COLO668 (cell line): ENCODE results near the gene ANTXR2.
A peak's percentile ranks its signal among the peaks of the same experiment; 100 is the strongest.

ENCODE experiments used
- DNase-seq: peaks from one replicate; lab custom pipeline; 2025; ENCODE audit not compliant: unreplicated experiment; lab: John Stamatoyannopoulos, UW

Gene ANTXR2

DNA sequence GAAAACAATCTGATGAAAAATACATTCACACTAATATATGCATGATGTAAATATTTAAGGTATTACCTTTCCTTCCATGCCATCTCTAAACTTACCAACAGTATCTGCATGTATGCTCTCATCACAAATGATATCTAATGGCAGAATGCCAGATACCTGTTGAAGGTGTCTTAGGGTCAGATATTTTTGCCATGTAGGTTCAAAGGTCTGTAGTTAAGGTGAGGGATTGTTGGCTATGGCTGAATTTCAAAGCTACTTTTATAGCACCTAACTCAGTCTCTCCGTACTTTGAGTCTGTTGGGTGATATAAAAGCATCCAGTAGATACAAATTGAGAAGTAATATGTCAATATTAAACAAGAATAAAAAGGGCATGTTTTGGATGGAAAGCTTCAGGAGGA, 19.8 kb upstream of the ANTXR2 start:
- no peak for DNase-seq

DNA sequence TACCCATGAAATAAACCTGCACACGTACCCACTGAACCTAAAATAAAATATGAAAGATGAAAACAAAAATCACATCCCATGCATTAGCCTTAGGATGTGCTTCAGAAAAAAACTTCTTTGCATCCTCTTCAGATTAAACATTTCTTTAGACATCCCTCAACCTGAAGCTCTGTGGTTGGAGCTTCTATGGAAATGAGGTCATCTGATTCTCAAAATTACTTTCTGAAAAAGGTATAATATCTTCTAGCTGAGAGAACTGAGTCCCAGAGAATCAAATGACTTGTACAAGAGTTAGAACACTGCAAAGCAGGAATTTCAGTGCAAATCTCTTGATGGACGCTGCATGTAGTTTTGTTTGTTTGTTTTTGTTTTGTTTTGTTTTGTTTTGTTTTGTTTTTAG, 19.1 kb upstream of the ANTXR2 start:
- no peak for DNase-seq

DNA sequence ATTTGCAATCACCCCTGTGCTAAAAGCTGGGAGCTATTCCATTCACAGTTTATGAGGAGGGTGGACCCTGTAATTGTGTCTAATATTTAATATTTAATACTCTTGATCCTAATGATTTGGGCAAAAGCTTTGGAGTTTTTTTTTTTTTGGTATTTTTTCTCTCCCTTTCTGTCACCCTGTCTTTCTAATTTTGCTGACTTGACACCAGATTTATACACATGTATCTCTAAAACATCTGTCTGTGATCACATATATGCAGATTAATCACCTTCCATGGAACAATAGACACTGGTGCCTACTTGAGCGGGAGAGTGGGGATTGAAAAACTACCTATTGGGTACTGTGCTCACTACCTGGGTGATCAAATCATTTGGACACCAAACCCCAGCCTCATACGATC, 18.7 kb upstream of the ANTXR2 start:
- DNase-seq = no peak

DNA sequence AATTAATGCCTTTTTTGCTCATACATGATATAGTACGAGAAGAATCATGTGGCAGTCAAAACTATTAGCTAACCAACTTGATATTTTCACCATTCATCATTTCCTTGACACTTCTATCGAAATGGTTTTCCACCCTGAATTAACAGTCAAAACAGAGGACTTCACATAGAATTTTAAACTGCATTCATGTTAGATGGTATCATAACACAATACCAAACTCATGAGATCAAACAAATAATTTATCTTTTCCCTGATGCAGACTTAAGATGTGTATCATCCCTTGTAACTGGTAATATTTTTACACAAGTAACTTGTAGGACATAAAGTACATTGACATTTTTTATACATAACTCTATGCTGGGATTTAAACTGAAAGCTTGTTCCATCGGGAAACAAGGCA, 18.2 kb upstream of the ANTXR2 start:
- DNase-seq = no peak

DNA sequence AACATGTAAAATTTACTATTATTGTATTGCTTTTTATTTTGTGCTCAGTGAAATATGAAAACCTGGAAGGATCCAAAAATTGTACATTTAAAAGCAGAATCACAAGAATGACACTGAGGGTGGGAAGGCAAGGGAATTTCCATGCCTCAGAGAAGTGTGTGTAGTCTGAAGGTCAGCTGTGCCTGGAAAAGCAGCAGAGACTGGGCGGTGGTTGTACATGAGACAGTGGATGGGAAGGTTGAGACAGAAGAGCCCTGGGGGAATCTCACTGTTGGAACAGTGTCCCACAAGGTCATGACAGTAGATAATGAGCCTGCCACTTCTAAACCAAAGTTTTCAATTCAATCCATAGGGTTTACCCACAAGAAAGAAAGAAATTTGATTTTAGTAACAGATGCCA, 17.1 kb upstream of the ANTXR2 start:
- DNase-seq = no peak

DNA sequence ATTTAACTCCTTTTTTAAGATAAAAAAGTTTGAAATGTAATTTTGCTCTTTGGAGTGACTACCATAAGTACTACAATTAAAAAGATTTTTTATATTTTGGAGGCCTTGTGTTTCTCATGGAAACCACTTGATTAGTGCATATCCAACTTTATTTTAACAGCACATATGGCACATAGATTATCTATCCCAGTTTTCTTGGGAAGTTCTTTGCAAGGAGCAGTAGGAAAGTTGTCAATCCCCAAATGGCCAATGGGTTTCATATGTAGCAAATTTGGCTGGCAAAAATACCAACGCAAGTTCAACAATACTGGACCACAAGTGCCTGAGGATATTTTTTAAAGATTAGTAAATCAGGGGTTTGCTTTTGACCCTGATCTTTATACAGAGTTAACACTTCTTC, 15.4 kb upstream of the ANTXR2 start:
- no peak for DNase-seq

DNA sequence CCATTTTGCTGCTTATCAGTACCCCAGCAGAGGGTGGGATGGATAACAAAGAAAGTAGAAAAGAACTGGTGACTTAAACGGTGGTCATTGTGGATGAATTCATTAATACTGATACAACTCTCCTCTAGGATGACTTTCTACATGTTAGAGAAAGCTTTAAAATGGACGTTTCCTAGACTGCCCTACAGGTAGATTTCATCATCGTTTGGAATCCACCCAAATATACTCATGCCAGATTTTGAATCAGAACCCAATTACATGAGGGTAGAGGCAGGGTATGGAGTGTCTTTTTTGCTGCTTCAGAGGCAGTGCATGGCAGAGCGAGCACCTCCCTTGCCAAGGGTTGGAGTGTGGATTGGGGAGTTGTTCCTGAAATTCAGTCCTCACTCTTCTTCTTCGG, 13.3 kb upstream of the ANTXR2 start:
- no peak for DNase-seq

DNA sequence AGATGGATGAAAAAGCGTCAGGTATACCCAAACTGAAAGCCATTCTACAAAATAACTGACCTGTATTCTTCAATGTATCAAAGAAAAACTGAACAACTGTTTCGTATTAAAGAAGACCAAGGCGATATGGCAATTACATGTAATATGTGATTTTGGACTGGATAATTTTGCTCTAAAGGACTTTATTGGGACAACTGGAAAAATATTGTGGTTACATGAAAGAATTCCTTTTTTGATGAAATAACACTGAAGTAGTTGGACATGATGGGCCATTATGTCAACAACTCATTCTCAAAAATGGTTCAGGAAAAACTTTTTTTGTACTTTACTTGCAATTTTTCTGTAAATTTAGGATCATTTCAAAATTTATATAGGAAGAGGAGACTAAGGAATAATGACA, 12.1 kb upstream of the ANTXR2 start:
- no peak for DNase-seq

DNA sequence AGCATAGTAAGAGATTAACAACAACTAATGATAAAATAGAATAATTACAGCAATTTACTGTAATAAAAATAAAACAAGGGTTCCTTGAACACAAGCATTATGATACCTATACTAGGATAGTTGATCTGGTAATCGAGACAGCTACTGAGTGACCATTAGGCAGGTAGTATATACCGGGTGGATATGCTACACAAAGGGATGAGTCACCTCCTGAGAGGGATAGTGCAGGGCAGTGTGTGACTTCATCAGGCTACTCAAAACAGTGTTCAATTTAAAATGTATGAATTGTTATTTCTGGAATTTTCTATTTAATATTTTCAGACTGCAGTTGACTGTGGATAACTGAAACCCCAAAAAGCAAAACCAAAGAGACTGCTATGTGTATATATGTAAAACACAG, 9.7 kb upstream of the ANTXR2 start:
- DNase-seq = no peak

DNA sequence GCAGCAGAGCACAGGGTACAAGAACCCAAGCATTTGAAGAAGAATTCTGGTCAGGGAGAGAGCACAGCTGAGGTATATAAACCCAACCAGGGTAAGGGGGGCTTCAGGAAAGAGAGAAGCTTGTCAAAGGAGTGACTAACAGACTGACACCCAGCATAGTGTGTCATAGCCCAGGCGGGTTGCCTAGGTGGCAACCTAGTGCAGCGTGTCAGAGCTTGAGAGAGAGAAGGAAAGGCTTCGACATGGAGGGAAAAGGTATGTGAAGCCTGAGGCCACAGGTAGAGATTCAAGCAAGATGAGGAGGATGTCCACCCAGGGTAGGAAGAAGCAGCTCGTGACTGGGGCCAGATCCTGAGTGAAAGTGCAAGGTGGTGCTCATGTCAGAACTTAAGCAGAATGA, 8.5 kb upstream of the ANTXR2 start:
- DNase-seq = no peak

DNA sequence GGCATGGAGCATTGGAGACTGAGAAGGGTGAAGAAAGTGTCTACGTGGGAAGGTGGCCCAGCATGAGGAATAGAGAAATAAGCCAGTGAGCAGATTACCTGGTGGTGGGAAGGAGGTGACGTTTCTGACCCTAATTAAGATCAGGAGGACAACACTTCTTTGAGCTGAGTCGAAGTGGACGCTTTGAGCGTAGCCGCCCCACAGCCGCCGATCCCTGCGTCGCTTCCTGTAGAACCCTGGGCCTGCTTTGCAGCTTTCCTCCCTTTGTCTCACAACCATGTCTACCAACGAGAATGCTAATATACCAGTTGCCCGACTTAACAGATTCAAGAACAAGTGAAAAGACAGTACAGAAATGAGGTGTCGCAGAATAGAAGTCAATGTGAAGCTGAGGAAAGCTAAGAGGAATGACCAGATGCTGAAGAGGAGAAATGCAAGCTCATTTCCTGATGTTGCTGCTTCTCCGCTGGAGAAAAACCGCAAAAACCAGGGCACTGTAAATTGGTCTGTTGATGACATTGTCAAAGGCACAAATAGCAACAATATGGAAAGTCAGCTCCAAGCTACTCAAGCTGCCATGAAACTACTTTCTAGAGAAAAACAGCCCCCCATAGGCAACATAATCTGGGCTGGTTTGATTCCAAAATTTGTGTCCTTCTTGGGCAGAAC, 6.4 kb upstream of the ANTXR2 start:
- DNase-seq = no peak

DNA sequence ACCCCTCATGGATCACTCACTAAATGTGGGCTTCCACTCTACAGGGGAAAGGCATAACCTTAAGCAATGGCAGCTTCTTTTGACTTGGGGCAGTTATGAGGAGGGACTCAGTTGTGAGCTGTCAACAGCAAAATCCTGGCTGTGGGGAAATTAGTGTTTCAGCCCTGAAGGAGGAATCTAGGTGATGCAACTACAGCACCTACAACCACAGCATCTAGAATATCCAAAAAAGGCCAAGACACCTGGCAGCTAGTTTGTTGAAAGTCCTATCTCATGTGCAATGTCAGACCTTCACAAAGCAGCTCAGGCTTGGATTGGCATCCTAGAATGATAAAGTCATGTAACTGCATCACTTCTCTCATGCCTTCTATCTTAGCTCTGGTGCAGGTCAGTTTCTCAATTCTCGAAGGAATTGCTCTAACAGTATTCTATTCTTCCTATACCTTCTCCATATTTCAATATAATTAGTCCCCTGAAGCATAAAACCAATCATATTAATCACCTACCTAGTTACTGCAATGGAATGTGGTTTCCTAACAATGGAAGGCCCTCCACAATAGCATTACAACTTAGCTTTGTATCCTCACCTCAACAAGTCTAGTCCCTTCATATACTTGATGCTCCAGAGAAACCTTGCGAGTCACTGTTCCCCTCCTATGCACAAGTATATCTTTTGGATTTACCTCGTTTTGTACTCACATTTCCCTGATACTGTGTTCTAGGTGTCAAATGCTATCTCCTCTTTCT, 5.5 kb upstream of the ANTXR2 start:
- DNase-seq = no peak

DNA sequence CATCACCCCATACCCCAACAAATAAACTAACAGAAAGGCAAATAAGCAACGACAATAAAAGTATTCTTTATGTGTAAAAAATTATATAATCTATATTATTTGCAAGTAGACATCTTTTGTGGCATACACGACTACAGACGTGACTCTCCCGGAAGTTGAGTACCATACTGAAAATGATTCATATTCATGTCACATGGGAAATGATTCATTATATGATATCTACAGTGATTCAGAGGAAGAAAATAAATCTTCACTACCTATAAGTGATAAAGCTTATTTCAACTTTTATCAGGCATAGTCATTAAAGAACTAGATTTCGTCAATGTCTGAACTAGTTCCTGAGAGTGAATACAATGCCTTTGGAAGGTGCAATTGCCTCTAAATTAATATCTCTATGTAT, 4.6 kb upstream of the ANTXR2 start:
- DNase-seq = no peak

DNA sequence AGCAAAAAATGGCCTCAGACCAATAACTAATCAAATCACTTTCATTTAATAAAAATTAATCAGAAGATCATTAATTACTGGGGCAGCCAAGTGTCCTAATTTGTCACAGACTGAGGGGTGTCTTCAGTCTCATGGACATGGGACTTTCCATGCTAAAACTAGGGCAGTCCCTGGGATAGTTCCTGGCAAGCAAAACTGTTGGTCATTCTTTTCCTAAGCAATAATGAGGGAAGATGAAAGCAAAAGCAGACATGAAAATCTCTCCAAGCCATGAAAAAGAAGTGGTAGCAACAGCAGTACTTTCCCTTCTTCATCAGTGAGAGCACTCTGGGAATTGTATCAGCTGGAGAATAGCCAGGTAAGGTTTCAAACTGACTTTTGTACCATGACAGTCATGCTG, 3.7 kb upstream of the ANTXR2 start:
- DNase-seq = no peak

DNA sequence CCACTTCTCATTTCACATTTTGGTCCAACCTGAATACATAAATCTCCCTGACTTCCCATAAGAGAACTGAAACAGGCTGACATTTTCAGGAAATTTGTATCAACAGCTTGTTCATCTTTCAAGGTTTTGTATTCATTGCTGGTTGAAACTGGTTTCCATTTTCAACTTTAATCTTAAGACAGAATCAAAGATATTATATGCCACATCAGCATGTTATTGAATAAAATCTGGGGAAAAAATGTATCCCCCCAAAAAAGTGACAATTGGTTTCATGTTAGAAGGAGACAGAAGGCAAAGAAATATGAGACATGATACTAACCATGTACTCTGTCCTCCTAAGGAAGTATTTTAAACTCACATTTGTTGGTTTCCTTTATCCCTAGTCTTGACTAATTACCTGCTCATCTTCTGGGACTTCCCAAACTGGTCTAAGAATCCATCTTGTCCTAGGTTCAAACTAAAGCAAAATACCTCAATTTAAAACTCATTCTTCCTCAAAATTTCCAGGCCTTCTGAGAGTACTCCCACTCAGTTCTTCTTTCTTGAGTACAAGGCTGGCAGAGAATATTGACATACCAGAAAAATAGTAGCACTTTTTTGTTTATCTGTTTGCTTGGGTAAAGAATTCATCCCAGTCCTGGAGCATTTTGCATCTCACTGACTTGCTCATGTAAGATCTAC, 3.1 kb upstream of the ANTXR2 start:
- DNase-seq = no peak

DNA sequence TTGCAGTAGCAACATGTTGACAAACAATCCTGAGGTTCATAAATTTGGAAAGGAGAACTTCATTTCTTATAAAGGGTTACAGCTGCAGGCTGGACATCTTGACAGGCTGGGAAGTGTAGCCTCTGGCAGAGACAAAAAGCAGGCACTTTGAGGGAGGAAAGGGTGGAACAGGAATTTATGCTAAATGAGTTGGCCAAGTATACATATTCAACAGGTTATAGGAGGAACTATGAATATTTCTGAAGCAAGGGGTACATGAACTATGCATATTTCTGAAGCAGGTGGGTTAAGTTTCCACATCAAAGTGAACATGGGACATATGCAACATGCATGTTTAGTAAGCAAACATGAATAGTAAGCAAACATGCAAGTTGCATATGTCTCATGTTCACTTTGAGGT, 1.6 kb upstream of the ANTXR2 start:
- DNase-seq = no peak

DNA sequence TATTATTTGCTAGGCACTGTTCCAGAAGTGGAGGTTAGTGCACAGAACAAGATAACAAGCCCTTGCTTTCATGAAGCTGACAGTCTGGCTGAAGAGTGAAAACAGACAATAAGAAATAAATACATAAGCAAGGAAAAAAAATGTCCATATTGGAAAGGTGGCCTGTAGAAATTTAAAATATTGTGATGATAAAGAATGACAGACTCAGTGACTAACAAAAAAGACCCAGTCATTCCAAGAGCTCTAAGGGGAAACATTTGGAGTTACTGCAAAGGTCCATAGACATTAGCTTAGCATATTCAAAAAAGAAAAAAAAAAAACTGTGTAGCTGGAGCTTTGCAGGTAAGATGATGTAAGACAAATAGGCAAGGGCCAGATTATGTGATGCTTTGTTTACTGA, 1.0 kb upstream of the ANTXR2 start:
- no peak for DNase-seq

DNA sequence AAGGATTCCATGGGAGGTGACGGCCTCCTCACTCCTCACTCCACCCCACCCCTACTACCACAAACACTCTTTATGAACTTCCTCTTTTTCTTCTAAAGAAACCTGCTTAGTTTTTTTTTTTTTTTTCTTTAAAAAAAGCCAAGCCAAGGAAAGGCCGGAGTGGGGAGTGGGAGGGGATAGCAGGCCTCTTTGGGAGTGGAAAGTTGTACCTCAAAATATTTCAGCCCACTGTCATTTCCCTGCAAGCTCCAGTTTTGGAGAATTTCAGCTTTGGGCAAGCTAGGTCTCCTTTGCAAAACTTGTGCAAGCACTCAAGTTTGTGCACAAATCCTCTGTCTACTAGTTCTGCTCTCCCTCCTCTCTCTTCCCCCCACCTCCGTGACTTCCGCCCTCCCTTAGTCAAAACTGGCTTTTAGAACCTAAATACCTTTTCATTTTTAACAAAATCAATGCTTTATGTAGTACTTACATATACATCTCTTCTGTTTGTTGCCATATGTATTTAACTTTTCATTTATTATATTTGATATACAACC, 512 bp upstream of the ANTXR2 start:
- no peak for DNase-seq

DNA sequence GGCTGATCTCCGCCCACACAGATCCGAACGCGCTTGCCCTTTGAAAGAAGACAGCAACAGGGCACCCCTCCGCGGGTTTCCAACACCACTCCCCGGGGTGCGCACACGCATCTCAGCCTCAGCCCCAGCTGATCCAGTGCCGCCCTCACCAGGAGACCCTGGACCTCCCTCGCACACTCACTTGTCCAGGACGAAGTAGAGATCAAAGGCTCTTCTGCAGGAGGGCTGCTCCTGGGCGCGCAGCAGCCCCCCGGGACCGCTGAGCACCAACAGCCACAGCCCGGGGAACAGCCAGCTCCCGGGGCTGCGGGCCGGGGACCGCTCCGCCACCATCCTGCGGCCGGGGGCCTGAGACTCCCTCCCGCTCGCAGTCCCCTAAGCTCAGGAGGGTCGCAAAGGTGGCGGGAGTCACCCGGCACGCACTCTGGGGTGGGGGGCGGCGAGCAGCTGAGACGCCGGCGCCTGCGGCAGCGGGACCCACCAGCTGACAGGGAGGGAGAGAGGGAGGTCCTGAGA, 743 bp downstream of the ANTXR2 start:
- DNase-seq = peak; percentile 59

DNA sequence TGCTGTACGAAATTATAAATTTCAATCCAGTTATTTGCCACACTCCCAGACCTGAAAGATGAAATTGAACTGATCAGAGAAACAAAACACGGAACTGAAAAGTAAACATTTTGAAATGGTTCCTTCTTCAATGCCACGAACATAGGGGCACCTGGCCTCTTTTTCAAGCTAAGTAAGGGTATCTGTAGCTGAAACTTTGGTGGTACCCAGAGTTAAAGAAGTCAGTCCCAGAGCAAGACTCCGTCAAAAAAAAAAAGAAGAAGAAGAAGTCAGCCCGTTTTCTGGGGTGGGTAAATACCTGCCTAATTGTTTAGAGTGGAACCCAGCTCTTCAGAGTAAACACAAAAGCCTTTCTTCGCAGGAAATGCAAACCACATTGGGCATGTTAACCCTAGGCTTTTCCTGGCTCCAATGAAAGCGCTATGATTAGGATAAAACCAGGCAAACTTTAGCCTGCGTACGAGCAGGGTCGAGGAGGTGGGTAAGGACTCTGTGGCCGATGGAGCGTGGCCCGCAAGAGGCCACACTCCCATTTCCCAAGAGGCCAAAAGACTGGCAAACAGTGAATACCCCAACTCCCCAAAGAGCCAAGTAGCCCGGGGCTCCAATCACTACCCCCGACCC, 1.3 kb downstream of the ANTXR2 start:
- DNase-seq = peak; percentile 36

DNA sequence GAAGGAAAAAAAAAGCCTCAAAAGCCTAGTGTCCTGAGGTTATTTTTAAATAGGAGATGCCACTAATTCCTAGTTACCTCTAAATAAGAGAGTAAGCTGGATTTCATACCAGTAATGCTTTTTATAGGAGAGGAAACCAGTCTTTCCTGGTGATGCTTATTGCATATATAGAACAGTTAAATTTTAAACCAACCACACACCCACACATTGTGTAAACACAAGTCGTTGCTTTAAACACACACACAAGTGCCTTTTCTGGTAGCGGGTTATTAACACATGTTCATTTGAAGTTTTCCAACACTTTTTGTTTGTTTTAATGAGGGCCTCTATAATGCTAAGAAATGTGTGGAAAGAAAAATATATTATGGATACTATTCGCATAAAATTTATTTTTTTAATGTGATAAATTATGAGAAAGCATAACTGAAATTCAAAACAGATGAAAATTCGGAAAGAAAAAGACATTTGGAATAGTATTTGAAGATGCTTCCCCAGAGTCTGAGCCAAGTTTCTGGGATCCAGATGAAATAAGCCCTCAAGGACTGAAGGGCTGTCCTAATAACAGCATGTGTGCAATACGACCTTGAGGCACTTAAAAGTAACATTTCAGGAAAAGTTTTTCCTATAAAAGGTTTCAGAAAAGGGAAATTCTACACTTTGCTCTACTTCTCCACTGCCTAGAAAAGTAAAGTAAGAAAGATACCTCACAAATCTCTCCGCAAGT, 2.0 kb downstream of the ANTXR2 start:
- no peak for DNase-seq
